OCI-LY3 (cell line): Measurements from ENCODE around the gene SLC38A1.

Source experiments
- H2AFZ ChIP-seq: fragments of 200-600, 300-600 bp; shearing (Covaris generic); 2 replicates; pipeline ENCODE4 v1.6.0; 2014; ENCODE audit warnings: antibody characterized with exemption, low read depth, low read length
- H3K27ac ChIP-seq: fragments of 200-600, 300-600 bp; sonication (generic); 2 replicates; pipeline ENCODE4 v1.5.1; 2014; ENCODE audit warnings: mild to moderate bottlenecking, low read length, moderate library complexity, mixed read lengths
- H3K27me3 ChIP-seq: fragments of 200-600, 300-600 bp; sonication (generic); 2 replicates; pipeline ENCODE4 v1.6.1; 2014; ENCODE audit warnings: low read depth, low read length, mixed read lengths
- H3K36me3 ChIP-seq: fragments of 200-600, 300-600 bp; sonication (generic); replicated peaks from 2 replicates; pipeline ENCODE3; 2014; ENCODE audit warnings: low read depth, low read length, mixed read lengths
- H3K4me1 ChIP-seq: fragments of 300-600, 200-600 bp; sonication (generic); 2 replicates; pipeline ENCODE4 v1.6.1; 2014; ENCODE audit warnings: low read length, mixed read lengths
- H3K4me2 ChIP-seq: fragments of 200-600, 300-600 bp; sonication (generic); 2 replicates; pipeline ENCODE4 v1.6.1; 2014; ENCODE audit warnings: low read length, mixed read lengths
- H3K4me3 ChIP-seq: fragments of 300-600, 200-600 bp; sonication (generic); 2 replicates; pipeline ENCODE4 v1.5.1; 2014; ENCODE audit warnings: antibody characterized with exemption, mild to moderate bottlenecking, low read length, moderate library complexity
- H3K79me2 ChIP-seq: fragments of 300-600, 200-600 bp; shearing (Covaris generic); 2 replicates; pipeline ENCODE4 v1.6.1; 2014; ENCODE audit warnings: mild to moderate bottlenecking, low read length, mixed read lengths
- H3K9ac ChIP-seq: fragments of 300-600, 200-600 bp; shearing (Covaris generic); 2 replicates; pipeline ENCODE4 v1.6.0; 2014; ENCODE audit warnings: mild to moderate bottlenecking, low read length, moderate library complexity
- H3K9me3 ChIP-seq: fragments of 200-600, 300-600 bp; shearing (Covaris generic); 2 replicates; pipeline ENCODE4 v1.6.1; 2014; ENCODE audit warnings: low read length, mixed read lengths; ENCODE audit not compliant: insufficient read depth
- H4K20me1 ChIP-seq: fragments of 200-600, 300-600 bp; sonication (generic); 2 replicates; pipeline ENCODE4 v1.6.1; 2016; ENCODE audit warnings: low read length, mixed read lengths; ENCODE audit not compliant: insufficient read depth
- EZH2phosphoT487 ChIP-seq: fragments of 200-600 bp; shearing (Covaris generic); IDR thresholded peaks from 2 replicates; pipeline ENCODE4 v1.6.1; 2018; ENCODE audit warnings: antibody characterized with exemption, mixed run types, low read depth
- TF ChIP-seq, protein P1 (sequence below): fragments of 200-600, 300-600 bp; sonication (generic); IDR thresholded peaks from 2 replicates; pipeline ENCODE4 v1.5.1; 2014; ENCODE audit warnings: antibody characterized with exemption, low read length, low read depth

The SLC38A1 gene

DNA sequence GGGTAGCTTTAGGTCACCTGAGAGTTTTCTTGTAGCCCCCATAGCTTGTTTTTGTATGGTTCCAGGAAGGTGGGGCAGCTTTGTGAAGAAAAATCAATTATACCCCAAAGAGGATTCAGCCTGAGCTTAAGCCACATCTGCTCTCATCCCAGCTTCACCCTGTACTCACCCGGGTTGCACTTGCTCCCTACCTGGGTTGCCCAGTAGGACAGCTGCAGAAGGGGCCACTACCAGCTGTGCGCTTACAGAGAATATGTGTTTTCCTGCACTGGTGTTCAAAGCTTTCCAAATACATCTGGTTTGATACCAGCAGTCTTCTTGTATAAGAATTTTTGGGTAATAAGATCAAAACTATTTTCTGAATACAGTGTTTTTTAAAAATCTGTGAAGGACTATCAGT, 3.0 kb upstream of the SLC38A1 start:
- Histone ChIP-seq H3K4me1 (peaks cover 7% of the 10 kb centered on the region), H3K4me2 (no peak overlapping the region), H3K36me3 (peaks cover 17% of the 10 kb centered on the region), H4K20me1 (no peaks in the 10 kb centered on the region; the same call in 1 of the 2 replicates), H3K79me2 (peaks cover 48% of the 10 kb centered on the region), H2AFZ (no peak overlapping the region), H3K27me3 (no peaks in the 10 kb centered on the region), H3K4me3 (no peak overlapping the region), H3K9me3 (no peaks in the 10 kb centered on the region), H3K27ac (no peak overlapping the region), H3K9ac (no peak overlapping the region)
- no peak for TF ChIP-seq EZH2phosphoT487
- TF ChIP-seq, protein P1, sequence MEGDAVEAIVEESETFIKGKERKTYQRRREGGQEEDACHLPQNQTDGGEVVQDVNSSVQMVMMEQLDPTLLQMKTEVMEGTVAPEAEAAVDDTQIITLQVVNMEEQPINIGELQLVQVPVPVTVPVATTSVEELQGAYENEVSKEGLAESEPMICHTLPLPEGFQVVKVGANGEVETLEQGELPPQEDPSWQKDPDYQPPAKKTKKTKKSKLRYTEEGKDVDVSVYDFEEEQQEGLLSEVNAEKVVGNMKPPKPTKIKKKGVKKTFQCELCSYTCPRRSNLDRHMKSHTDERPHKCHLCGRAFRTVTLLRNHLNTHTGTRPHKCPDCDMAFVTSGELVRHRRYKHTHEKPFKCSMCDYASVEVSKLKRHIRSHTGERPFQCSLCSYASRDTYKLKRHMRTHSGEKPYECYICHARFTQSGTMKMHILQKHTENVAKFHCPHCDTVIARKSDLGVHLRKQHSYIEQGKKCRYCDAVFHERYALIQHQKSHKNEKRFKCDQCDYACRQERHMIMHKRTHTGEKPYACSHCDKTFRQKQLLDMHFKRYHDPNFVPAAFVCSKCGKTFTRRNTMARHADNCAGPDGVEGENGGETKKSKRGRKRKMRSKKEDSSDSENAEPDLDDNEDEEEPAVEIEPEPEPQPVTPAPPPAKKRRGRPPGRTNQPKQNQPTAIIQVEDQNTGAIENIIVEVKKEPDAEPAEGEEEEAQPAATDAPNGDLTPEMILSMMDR: no peak

DNA sequence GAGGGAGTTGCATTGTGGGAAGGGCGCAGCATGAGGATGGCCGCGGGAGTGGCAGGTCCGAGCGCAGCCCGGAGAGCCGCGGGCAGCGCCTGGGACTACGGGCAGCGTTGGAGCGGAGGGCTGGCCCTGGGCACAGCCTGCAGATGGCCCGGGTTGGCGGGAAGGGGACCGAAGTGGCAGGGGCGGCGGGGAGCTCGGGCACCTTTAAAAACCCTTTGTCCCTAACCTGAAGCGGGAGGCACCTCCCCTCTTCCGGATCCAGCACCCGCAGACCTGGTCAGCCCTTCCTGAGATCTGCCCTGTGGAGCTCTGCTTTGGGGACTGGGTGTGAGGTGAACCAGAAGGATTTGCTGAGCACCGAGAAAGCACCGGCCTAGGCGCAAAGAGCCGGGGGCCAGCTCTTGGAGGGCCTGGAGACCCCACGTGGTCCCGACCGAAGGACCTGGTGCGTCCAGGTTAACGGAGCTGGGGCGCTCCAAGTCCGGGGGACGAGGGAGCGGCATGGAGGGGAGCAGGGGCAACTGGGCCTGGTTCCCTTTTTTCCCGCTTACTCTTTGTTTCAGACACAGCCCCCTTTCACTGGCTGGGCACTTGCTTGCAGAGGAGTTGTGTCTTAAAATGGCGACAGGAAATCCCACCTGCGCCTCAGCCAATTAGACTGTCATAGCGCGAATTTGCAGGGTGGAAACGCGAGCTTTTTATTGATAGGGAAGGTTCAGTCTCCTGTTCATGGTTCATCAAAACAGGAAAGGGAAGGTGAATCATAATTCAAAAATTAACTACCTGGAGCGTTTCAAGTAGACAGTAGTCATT, 792 bp upstream of the SLC38A1 start:
- Histone ChIP-seq H3K9me3 (no peaks in the 10 kb centered on the region), H4K20me1 (peaks cover 22% of the 10 kb centered on the region), H3K4me2 (peak overlapping the region; percentile 99), H3K9ac (peak overlapping the region; percentile 99), H3K27me3 (no peaks in the 10 kb centered on the region), H3K79me2 (peaks cover 70% of the 10 kb centered on the region), H3K36me3 (peaks cover 26% of the 10 kb centered on the region), H3K4me3 (peak overlapping the region; percentile 94), H3K27ac (peak overlapping the region; percentile 83), H3K4me1 (peaks cover 29% of the 10 kb centered on the region), H2AFZ (peak overlapping the region; percentile 58)
- TF ChIP-seq, protein P1: no peak
- TF ChIP-seq EZH2phosphoT487: no peak

DNA sequence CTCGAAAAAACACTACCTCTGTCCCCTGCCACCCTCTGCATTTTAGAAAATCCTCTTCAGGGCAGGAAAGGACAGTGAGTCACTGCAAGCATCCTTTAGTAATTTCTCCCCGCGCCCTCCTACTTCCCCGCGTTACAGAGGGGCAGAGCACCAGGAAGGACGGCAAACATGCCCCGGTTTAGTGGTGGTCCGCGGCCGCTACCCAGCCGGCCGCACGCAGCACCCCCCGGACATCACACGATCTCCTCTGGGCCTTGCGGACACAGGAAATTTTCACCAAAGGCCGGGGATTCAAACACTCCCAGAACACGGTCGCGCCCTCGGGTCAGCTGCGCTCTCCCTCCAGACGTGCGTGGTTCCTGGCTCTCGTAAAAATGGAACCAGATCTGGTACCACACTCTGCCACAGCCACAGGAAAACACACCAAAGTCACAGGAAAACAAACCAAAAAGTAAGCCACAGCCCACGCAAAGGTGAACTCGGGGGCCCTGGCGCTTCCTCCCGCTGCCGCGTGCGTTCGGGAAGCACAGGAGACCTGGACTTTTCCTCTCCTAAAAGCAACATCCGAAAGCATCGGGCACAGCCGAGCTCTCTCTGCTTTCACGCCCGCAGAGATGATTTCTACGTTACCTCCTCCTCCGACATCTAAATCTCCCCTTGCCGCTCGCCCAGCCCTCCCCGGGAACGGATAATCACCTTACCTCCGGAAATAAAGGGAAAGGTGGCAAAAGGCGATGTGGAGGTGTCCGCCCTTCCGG, 839 bp downstream of the SLC38A1 start:
- Histone ChIP-seq H3K9me3 (no peaks in the 10 kb centered on the region), H4K20me1 (peaks cover 37% of the 10 kb centered on the region), H3K9ac (peak overlapping the region; percentile 99), H3K4me2 (peak overlapping the region; percentile 99), H3K36me3 (peaks cover 28% of the 10 kb centered on the region), H3K79me2 (peaks cover 87% of the 10 kb centered on the region), H3K4me3 (peak overlapping the region; percentile 94), H3K4me1 (peaks cover 44% of the 10 kb centered on the region), H2AFZ (0 out of 2 replicates have a peak overlapping the region, but pooled peaks have one; percentile 58), H3K27ac (peak overlapping the region; percentile 83), H3K27me3 (no peaks in the 10 kb centered on the region)
- TF ChIP-seq, protein P1: no peak
- TF ChIP-seq EZH2phosphoT487: no peak

DNA sequence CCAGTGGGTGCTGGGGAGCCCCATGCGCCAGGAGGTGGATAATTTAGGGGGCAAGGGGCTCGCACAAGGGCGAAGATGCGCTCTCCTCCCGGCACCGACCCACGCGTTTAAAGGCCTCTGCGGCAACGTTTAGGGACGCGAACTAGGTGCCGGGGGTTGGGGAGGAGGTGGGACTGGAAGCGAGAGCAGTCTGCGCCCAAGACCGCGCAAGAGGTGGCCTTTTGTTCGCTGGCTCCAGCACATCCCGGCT, 1.3 kb downstream of the SLC38A1 start:
- H3K27me3 ChIP-seq: no peaks in the 10 kb centered on the region
- peaks cover 92% of the 10 kb centered on the region for H3K79me2 ChIP-seq
- H3K4me1 ChIP-seq: peaks cover 47% of the 10 kb centered on the region
- TF ChIP-seq EZH2phosphoT487: no peak
- TF ChIP-seq, protein P1: no peak
- H3K36me3 ChIP-seq: peaks cover 30% of the 10 kb centered on the region
- peaks cover 42% of the 10 kb centered on the region for H4K20me1 ChIP-seq
- H3K4me2 ChIP-seq: peak overlapping the region; percentile 99
- H3K4me3 ChIP-seq: peak overlapping the region; percentile 94
- no peak overlapping the region for H2AFZ ChIP-seq
- H3K27ac ChIP-seq: peak overlapping the region; percentile 83
- peak overlapping the region; percentile 99 for H3K9ac ChIP-seq
- H3K9me3 ChIP-seq: no peaks in the 10 kb centered on the region
